Hematopoietic multipotent progenitor cell treated with erythropoietin and hydrocortisone succinate and interleukin-3 and kit ligand, for 17 days (in vitro differentiated cells): ENCODE results near the gene PLD4.
"Not testable (repeated sequence)": the region's sequence is repeated elsewhere in the genome, so short reads cannot be mapped to it uniquely, and the experiment has no call there.

Source experiments
- DNase-seq: peaks from one replicate; pipeline ENCODE4 v3.0.0-alpha.2; 2015; ENCODE audit warnings: low spot score

Gene PLD4, protein sequence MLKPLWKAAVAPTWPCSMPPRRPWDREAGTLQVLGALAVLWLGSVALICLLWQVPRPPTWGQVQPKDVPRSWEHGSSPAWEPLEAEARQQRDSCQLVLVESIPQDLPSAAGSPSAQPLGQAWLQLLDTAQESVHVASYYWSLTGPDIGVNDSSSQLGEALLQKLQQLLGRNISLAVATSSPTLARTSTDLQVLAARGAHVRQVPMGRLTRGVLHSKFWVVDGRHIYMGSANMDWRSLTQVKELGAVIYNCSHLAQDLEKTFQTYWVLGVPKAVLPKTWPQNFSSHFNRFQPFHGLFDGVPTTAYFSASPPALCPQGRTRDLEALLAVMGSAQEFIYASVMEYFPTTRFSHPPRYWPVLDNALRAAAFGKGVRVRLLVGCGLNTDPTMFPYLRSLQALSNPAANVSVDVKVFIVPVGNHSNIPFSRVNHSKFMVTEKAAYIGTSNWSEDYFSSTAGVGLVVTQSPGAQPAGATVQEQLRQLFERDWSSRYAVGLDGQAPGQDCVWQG

DNA sequence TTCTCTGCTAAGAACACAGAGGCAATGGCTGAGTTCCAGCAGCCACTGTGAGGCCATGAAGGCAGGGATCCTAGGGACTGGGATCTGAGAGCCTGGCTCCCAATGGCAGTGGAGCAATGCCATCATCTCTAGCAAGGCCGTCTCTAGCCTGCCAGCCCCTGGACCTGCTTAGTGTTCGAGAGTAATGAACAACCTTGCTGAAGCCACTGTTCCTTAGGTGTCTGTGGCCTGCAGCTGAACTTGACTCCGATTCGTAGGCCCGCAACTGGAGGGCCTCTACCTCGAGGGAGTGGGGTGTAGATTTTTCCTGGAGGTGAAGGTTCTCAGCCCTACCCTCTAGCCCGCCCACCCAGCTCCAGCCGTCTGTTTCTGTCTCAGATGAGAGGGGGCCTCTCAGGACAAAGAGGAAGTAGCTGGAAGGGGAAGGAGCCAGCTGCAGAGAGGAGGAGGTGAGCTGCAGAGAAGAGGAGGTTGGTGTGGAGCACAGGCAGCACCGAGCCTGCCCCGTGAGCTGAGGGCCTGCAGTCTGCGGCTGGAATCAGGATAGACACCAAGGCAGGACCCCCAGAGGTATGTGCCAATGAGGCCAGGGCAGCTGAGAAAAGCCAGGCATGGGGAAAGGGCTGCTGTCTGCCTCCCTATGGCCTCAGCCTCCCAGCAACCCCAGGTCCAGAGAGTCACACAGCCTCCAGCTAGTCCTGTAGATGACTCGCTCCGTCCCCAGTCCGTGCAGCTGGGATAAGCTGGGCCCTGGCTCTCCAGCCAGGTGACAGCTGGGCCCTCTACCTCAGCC, at the start of gene PLD4:
PLD4 (plus strand) TSS at position 459 of the 793 bp plus-strand sequence. CDS start 2,262 bp downstream, outside the sequence.
- no peak for DNase-seq

- no peak for DNase-seq
Observed at GRCh38 chr14:104875412-104875751, 49.3 kb upstream of the PLD4 start.

- DNase-seq, result no peak
Observed at GRCh38 chr14:104875811-104876210, 48.9 kb upstream of the PLD4 start.

DNA sequence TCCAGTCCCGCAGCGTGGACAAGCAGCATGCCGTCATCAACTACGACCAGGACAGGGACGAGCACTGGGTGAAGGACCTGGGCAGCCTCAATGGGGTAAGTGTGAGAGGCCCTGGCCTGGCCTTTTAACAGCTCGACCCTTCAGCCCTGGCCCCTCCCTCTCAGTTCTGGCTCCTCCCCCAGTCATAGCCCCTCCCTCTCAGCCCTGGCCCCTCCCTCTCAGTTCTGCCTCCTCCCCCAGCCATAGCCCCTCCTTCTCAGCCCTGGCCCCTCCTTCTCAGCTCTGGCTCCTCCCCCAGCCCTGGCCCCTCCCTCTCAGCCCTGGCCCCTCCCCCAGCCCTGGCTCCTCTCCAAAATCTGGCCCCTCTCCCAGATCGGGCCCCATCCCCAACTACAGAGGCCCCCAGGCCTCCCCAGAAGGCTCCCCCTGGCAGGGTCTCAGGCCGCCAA, 48.4 kb upstream of the PLD4 start:
- DNase-seq, result no peak

DNA sequence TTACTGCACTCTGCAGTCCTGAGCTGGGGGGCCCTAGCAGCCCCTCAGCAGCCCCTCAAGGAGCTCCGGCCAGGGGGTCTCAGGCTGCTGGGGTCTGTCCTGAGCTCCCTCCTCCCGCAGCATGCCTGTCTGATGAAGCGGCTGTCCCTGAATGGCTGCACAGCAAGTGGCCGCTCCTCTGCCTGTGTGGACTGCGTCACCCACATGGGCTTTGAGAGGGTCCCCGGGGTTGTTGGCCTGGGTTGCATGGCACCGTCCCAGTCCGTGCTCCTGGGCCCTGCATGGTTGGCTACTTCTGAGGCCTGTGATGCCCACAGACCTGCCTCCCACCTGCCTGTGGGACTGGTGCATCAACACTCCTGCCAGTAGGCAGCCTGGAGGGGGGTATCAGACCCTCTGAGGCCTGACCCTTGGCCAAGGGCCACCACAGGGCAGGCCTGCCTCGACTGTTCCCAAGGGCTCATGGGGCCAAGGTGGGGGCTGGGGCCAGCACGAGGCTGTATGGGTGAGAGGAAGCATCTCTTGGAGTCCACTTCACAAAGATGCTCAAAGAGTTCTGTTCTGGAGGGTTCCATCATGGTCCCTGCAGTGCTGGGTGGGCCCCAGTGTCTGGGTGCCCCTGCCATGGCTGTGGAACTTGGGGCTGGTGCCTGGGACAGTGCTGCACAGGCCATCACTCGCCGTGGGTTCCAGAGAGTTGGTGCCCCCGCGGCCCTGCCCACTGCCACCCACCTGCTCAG, 47.4 kb upstream of the PLD4 start:
- DNase-seq, result no peak

DNA sequence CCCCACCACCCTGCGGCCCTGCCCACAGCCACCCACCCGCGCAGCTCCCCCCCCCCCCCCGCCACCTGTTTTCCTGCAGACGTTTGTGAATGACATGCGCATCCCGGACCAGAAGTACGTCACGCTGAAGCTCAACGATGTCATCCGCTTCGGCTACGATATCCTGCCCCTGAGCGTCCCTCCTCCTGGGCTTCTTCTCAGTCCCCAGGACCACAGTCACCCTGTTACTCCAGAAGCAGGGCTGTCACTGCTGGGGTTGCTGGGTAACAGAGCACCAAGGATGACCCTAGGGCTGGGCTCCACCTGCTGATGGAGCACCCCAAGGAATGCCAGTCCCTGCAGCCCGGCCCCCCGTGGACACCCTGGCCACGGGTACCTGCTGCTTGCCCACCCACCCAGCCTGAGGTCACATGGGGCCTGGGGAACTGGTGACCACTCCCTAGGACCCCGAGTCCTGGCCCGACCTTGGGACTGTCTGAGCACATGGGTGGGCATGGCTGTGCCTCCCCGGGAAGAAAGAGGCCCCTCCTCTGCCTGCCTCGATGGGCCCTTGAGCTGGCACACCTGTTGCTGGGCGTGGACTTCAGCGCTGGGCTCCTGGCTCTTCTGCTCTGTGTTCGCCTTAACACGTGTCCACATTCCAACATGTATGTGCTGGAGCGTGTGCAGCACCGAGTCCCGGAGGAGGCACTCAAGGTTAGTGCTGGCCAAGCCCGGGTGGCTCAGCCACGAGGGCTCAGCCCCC, 46.7 kb upstream of the PLD4 start:
- DNase-seq, result no peak

GRCh38 chr14:104878582-104878981, 46.1 kb upstream of the PLD4 start:
- DNase-seq, result no peak

- no peak for DNase-seq
Observed at GRCh38 chr14:104879201-104879982, 45.3 kb upstream of the PLD4 start.

DNA sequence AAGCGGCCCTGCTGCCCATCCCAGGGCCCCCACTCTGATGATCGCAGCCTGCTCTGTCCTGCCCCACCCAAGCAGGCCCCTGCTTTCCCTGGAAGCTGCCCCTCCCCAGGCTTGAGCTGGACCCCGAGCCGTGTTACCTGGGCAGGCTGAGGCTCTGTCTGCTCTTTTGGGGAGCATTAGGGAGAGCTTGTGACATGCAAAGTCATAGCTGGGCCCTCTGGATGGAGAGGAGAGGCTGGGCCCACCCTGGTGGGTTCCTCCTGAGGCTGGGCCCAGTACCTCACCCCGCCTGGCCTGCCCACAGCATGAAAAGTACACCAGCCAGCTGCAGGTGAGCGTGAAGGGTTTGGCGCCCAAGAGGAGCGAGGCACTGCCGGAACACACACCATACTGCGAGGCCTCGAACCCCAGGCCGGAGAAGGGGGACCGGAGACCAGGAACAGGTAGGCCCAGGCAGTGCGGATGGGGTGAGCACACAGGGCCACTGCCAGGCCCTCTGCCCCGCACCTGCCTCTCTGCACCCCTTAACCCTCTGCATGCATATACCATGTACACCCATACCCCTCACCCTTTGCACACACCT, 44.6 kb upstream of the PLD4 start:
- DNase-seq, result no peak

DNA sequence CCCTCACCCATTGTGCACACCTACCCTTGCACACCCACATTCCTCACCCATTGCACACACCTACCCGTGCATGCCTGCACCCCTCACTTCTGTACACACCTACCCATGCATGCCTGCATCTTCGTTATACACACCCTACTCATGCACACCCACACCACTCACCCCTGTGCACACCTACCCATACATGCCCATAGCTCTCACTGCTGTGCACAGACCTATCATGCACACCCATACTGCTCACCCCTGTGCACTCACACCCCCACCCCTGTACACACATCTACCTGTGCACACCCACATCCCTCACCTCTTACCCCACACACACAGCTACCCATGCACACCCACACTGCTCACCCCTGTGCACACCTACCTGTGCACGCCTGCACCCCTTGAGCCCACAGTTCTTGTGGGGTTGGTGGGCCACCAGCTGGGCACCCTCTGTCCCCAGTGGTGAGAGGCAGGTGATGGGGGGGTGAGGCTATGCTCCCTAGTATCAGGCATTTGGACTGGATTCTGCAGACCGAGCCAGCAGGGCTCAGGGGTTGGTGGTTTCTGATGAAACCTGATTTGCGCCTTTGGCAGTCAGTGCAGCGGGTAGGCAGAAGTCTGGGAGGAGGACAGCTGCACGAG, 44.0 kb upstream of the PLD4 start:
- no peak for DNase-seq

DNA sequence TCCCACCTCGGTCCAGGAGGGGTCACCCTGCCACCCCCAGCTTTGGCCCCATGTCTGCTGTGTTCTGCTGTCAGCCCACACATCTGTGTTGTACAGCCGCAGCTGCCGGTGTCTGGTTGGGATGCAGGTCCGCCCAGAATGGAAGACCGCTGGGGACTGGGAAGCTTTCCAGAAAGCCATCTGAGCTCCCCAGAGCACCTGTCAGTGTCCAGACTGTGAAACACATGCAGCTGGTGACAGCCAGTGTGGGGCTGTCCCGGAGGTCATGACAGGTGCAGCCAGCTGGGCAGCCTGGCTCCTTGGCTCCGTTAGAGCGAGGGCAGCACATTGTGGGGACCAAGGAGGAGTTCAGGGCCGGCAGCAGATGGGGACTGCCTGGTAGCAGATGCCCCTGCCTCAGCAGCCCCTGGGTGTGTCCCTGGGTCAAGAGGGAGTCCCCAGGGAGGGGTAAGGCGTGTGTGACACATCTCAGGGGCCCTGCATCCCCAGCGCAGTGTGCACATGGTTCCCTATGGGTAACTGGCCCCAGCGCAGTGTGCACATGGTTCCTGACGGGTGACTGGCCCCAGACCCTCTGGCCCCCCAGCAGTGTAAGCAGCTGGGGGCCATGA, 43.2 kb upstream of the PLD4 start:
- DNase-seq, result no peak

DNA sequence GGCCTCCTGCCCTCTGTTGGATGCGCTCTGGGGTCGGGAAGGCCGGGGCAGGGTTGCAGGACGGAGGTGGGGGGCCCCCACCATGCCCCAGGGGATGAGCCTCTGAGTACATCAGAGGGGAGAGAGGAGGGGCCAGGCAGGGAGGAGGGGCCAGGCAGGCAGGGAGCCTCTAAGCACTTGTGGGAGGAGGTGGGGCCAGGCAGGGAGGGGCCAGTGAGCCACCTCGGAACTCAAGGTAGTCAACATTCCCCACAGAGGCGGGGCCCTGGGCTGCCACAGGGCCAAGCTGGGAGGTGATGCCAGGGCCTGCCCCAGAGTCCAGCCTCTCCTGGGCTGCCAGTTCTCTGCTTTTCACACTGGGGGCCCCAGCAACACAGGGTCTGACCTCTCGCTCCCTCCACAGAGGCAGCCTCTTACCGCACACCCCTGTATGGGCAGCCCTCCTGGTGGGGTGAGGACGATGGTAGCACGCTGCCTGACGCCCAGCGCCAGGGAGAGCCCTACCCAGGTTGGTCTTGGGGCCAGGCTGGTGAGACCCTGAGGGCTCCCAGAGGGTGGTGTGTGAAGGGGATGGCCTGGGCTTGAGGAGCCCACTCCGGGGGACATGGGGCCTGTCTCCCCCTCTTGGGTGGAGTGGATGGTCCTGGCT, 42.2 kb upstream of the PLD4 start:
- no peak for DNase-seq

DNA sequence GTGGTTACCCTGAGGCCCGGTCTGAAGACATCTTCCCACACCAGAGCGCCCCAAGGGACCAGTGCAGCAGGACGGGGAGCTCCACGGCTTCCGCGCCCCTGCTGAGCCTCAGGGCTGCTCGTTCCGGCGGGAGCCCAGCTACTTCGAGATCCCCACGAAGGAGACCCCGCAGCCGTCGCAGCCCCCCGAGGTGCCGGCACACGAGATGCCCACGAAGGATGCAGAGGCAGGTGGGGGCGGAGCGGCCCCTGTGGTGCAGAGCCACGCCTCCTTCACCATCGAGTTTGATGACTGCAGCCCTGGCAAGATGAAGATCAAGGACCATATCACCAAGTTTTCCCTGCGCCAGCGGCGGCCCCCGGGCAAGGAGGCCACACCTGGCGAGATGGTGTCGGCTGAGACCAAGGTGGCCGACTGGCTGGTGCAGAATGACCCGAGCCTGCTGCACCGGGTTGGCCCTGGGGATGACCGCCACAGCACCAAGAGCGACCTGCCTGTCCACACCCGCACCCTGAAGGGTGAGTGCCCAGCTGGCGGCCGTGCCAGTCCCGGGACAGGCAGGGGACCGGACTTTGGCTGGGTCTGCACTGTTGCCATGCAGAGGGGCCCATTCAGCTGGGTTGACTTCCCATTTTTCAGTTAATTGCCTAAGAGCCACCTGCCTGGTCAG, 41.6 kb upstream of the PLD4 start:
- DNase-seq, result no peak

DNA sequence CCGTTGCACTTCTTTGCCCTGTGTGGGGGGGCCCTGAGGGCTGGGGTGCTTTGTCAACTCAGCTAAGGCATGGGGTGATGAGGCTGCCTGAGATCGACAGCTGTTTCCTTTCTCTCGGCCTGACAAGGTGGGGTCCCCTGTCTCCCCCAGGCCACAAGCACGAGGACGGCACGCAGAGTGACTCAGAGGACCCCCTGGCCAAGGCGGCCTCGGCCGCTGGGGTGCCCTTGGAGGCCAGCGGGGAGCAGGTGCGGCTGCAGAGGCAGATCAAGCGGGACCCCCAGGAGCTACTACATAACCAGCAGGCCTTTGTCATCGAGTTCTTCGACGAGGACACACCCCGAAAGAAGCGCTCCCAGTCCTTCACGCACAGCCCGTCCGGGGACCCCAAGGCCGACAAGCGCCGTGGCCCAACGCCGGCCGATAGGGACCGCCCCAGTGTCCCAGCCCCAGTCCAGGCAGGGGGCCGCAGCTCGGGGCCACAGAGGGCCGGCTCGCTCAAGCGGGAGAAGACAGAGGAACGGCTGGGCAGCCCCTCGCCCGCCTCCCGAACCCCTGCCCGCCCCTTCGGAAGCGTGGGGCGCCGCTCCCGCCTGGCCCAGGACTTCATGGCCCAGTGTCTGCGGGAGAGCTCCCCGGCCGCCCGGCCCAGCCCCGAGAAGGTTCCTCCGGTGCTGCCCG, 40.9 kb upstream of the PLD4 start:
- no peak for DNase-seq

GRCh38 chr14:104884381-104884780, 40.3 kb upstream of the PLD4 start:
- not testable (repeated sequence) for DNase-seq

DNA sequence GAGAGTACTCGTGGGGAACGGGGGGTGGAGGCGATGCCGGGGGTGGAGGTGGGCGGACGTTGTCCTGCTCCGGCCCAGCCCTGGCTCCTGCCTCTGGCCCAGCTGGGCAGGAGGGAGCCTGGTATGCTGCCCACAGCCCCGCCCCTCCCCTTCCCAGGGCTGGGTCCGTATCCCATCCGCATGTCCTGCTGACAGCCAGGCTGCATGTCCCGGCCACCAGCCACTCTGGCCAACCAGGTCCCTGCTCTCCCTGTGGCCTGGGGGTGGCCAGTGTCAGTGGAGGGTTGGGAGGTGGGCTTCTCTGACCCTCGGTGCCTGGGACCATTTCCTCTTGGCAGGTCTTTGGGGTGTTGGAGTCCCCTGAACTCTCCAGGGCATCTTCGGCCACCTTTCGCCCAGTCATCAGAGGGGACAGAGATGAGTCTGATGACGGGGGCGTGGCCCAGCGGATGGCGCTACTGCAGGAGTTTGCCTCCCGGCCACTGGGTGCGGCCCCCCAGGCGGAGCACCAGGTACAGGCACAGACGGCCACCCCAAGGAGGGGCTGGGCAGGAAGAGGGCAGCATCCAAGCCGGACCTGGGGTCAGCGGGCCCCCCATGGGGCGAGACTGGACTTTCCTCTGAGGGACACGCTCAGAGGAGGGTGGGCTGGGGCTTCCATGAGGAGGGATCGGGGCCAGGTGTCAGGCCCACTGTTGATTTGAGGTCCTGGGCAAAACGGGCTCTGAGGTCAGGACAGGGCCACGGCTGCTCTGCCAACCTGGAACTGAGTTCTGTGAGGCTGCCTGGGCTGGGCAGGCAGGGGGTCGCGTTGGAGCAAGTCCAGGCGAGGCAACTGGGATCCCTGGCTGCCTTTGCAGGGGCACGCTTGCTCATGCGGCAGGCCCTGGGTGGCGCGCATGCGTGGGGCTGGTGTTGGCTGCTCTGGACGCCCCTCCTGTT, 39.4 kb upstream of the PLD4 start:
- no peak for DNase-seq
